Activated CD4-positive, alpha-beta T cell treated with anti-CD3 and anti-CD28 coated beads, Interleukin-2, amount 50 U/mL, for 48 hours (primary cell): ENCODE results near the gene DLST.
A peak's percentile ranks its signal among the peaks of the same experiment; 100 is the strongest.

Experiments
- DNase-seq, 2 experiments: peaks; one replicate each; pipeline ENCODE4 v3.0.0-alpha.2; 2020

Gene DLST

GRCh38 chr14:74860899-74861733 is 20.6 kb upstream of the DLST start:
- DNase-seq = peak; percentile 97 to 98

GRCh38 chr14:74861734-74862090 is 20.0 kb upstream of the DLST start:
- no peak for DNase-seq

- DNase-seq = no peak
Observed at GRCh38 chr14:74863274-74863673, 18.4 kb upstream of the DLST start.

GRCh38 chr14:74864198-74864597 is 17.5 kb upstream of the DLST start:
- DNase-seq = no peak

GRCh38 chr14:74865156-74865555 is 16.6 kb upstream of the DLST start:
- no peak for DNase-seq

GRCh38 chr14:74866708-74867389 is 14.9 kb upstream of the DLST start:
- no peak for DNase-seq

GRCh38 chr14:74867673-74868072 is 14.0 kb upstream of the DLST start:
- peak; percentile 58 to 67 for DNase-seq

- DNase-seq = no peak
Observed at GRCh38 chr14:74868739-74869138, 13.0 kb upstream of the DLST start.

- no peak for DNase-seq
Observed at GRCh38 chr14:74871819-74872218, 9.9 kb upstream of the DLST start.

GRCh38 chr14:74875204-74875603 is 6.5 kb upstream of the DLST start:
- DNase-seq = no peak

GRCh38 chr14:74875941-74876913 is 5.5 kb upstream of the DLST start, which contains the start of gene PROX2:
Gene PROX2, minus strand, starts transcription at chr14:74876145. Its CDS starts 12,311 bp downstream, at chr14:74863834.
- DNase-seq = peak; percentile 11 to 25

GRCh38 chr14:74879427-74880182 is 2.1 kb upstream of the DLST start:
- DNase-seq = no peak

GRCh38 chr14:74882103-74882920 is 596 bp downstream of the DLST start:
- DNase-seq = peak; percentile 55 to 59

GRCh38 chr14:74886001-74886400 is 4.3 kb downstream of the DLST start:
- DNase-seq = no peak

- no peak for DNase-seq
Observed at GRCh38 chr14:74888164-74889158, 6.7 kb downstream of the DLST start.

GRCh38 chr14:74890262-74890661 is 8.5 kb downstream of the DLST start:
- DNase-seq = no peak

GRCh38 chr14:74891870-74892269 is 10.2 kb downstream of the DLST start:
- DNase-seq = no peak

- DNase-seq = no peak
Observed at GRCh38 chr14:74892745-74893144, 11.0 kb downstream of the DLST start.

- DNase-seq = no peak
Observed at GRCh38 chr14:74893614-74894091, 11.9 kb downstream of the DLST start.

- DNase-seq = no peak
Observed at GRCh38 chr14:74896400-74896799, 14.7 kb downstream of the DLST start.
